WERI-Rb-1 (cell line): ENCODE data around the gene SPARC.
A peak's percentile ranks its signal among the peaks of the same experiment; 100 is the strongest.
"Not testable (repeated sequence)": the region's sequence is repeated elsewhere in the genome, so short reads cannot be mapped to it uniquely, and the experiment has no call there.

Experiments used
- DNase-seq: peaks from one replicate; pipeline ENCODE4 v3.0.0-alpha.2; 2020
- H3K27ac ChIP-seq: fragments of 250-450 bp; sonication (Bioruptor Pico); 2 replicates; pipeline ENCODE4 v1.5.1; 2020; ENCODE audit warnings: mild to moderate bottlenecking, moderate library complexity
- H3K27me3 ChIP-seq: fragments of 250-450 bp; sonication (Bioruptor Pico); 2 replicates; pipeline ENCODE4 v1.5.1; 2021; ENCODE audit warnings: mild to moderate bottlenecking, low read depth, moderate library complexity; ENCODE audit not compliant: insufficient read depth, severe bottlenecking
- H3K36me3 ChIP-seq: fragments of 250-450 bp; sonication (Bioruptor Pico); 2 replicates; pipeline ENCODE4 v1.5.1; 2020; ENCODE audit warnings: mild to moderate bottlenecking, moderate library complexity
- H3K4me3 ChIP-seq: 2 replicates; pipeline ENCODE4 v1.5.1; 2011; ENCODE audit warnings: low read depth, mild to moderate bottlenecking, control low read depth, low read length
- H3K9me3 ChIP-seq: fragments of 250-450 bp; sonication (Bioruptor Pico); 2 replicates; pipeline ENCODE4 v1.5.1; 2021; ENCODE audit warnings: mild to moderate bottlenecking, moderate library complexity; ENCODE audit not compliant: severe bottlenecking
- CTCF ChIP-seq: IDR thresholded peaks from 2 replicates; pipeline ENCODE4 v1.5.1; 2011; ENCODE audit warnings: low read depth, mild to moderate bottlenecking, control low read depth, inconsistent platforms, low read length

Gene SPARC

GRCh38 chr5:151700296-151700695 is 13.6 kb upstream of the SPARC start:
- Histone ChIP-seq H3K27me3 (no peaks in the 10 kb centered on the region), H3K9me3 (no peaks in the 10 kb centered on the region), H3K27ac (no peak overlapping the region), H3K4me3 (no peak overlapping the region), H3K36me3 (no peaks in the 10 kb centered on the region)
- TF ChIP-seq CTCF, result no peak
- no peak for DNase-seq

GRCh38 chr5:151699071-151699901 is 12.6 kb upstream of the SPARC start:
- no peaks in the 10 kb centered on the region for H3K27me3 ChIP-seq
- no peaks in the 10 kb centered on the region for H3K9me3 ChIP-seq
- no peak overlapping the region for H3K4me3 ChIP-seq
- no peak for DNase-seq
- no peaks in the 10 kb centered on the region for H3K36me3 ChIP-seq
- TF ChIP-seq CTCF, result no peak
- H3K27ac ChIP-seq, result peak overlapping the region; percentile 49

GRCh38 chr5:151698081-151698480 is 11.4 kb upstream of the SPARC start:
- not testable (repeated sequence) for H3K4me3 ChIP-seq, H3K27me3 ChIP-seq, DNase-seq, H3K36me3 ChIP-seq, H3K9me3 ChIP-seq
- H3K27ac ChIP-seq, result peak overlapping the region; percentile 88

GRCh38 chr5:151697452-151697851 is 10.7 kb upstream of the SPARC start:
- peak; percentile 56 for DNase-seq
- no peaks in the 10 kb centered on the region for H3K9me3 ChIP-seq
- TF ChIP-seq CTCF, result no peak
- peak overlapping the region; percentile 88 for H3K27ac ChIP-seq
- no peaks in the 10 kb centered on the region for H3K27me3 ChIP-seq
- H3K36me3 ChIP-seq, result no peaks in the 10 kb centered on the region
- H3K4me3 ChIP-seq, result 0 out of 2 replicates have a peak overlapping the region, but pooled peaks have one; percentile 45

GRCh38 chr5:151696470-151697061 is 9.9 kb upstream of the SPARC start:
- Histone ChIP-seq H3K9me3 (no peaks in the 10 kb centered on the region), H3K4me3 (peak overlapping the region; percentile 45), H3K36me3 (no peaks in the 10 kb centered on the region), H3K27me3 (no peaks in the 10 kb centered on the region), H3K27ac (peak overlapping the region; percentile 88)
- DNase-seq, result peak; percentile 94
- TF ChIP-seq CTCF, result no peak

- Histone ChIP-seq H3K27me3 (no peaks in the 10 kb centered on the region), H3K36me3 (no peaks in the 10 kb centered on the region), H3K4me3 (no peak overlapping the region), H3K9me3 (no peaks in the 10 kb centered on the region), H3K27ac (peak overlapping the region; percentile 88; the same call in 1 of the 2 replicates)
- no peak for TF ChIP-seq CTCF
- DNase-seq, result no peak
These were observed 8.7 kb upstream of the SPARC start for GRCh38 chr5:151695464-151695863.
